HEK293T (cell line): ENCODE measurements around the gene GABRA5.

ENCODE experiments used
- BHLHE40 ChIP-seq: fragments of 450-650 bp; IDR thresholded peaks from 2 replicates; pipeline ENCODE4 v1.6.1; 2016; ENCODE audit warnings: mild to moderate bottlenecking, moderate library complexity, borderline replicate concordance
- FOXK2 ChIP-seq: fragments of 450-650 bp; IDR thresholded peaks from 2 replicates; pipeline ENCODE4 v1.6.1; 2016; ENCODE audit warnings: mild to moderate bottlenecking
- SP1 ChIP-seq: fragments of 450-650 bp; IDR thresholded peaks from 2 replicates; pipeline ENCODE4 v1.6.1; 2017
- SUZ12 ChIP-seq: fragments of 450-650 bp; IDR thresholded peaks from 2 replicates; pipeline ENCODE4 v1.6.1; 2016; ENCODE audit warnings: mild to moderate bottlenecking

- TF ChIP-seq SUZ12, result no peak
- no peak for TF ChIP-seq SP1
- no peak for TF ChIP-seq BHLHE40
- TF ChIP-seq FOXK2, result no peak
Measured at GRCh38 chr15:26936502-26936901, 69.6 kb downstream of the GABRA5 start.
